ENCODE results near the gene DNAJC6. TPM values are rescaled to one million over a fixed set of nuclear protein-coding genes. Genes with fewer than 3 reads are reported as not detected.
"Not testable (repeated sequence)": the region's sequence is repeated elsewhere in the genome, so short reads cannot be mapped to it uniquely, and the experiment has no call there.

DNAJC6 gene
- total RNA-seq, result 2.8 and 7.7 TPM in 2 replicates

DNA sequence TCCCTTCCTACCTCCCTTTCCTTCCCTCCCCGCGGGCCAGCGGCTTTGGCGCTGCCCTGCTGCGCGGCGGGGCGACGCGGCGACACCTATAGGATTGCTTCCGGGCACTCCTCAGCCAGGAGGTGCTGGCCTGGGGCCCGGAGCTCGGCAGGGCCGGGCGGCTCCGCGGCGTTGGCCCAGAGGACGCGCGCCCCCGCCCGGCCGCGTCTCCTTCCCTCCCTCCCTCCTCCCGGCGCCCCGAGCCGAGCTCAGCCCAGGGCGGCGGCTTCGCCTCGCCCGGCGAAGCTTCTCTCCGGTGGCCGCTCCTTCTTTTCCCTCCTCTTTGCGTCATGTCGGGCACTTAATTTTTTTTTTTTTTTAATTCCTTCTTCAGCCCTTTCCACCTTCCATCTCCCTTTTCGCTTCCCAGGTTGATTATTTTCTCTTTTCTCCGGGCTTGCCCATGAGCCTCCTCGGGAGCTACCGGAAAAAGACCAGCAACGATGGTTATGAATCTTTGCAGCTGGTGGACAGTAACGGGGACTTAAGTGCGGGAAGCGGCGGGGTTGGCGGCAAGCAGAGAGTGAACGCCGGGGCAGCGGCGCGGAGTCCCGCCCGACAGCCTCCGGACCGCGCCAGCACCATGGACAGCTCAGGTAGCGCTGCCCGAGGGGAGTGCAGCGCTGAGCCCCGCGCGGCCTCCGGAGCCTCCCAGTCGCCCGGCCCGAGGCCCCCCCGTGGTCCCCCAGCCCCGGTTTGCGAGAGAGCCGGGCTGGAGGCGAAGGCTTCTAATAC is at the start of gene DNAJC6:
TSS of gene DNAJC6 (plus strand) at position 240 of the 774 bp plus-strand sequence. CDS start at position 443, 203 bp downstream.
- DNase-seq (ENCODE audit: low read depth in 2 of 2), result peak; percentile 75 to 83

DNA sequence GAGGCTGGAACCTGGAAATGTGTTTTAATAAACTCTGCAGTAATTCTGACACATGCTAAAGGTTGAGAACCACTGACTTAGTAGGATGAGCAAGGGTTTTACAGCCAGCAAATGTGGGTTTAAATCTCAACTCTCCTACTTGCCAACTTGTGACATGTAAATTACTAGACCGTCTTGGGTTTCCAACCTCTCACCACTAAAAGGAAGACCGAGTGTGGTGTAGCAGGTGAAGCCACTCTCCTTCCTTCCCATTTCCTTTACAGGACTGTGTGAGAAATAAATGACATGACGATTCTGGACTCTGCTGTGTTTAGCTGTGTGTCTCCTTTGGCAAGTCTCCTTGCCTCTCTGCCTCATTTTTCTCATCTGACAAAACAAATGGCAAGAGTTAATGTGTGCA is 49.5 kb upstream of the DNAJC6 start:
- no peak for DNase-seq (ENCODE audit: low read depth in 2 of 2)

DNA sequence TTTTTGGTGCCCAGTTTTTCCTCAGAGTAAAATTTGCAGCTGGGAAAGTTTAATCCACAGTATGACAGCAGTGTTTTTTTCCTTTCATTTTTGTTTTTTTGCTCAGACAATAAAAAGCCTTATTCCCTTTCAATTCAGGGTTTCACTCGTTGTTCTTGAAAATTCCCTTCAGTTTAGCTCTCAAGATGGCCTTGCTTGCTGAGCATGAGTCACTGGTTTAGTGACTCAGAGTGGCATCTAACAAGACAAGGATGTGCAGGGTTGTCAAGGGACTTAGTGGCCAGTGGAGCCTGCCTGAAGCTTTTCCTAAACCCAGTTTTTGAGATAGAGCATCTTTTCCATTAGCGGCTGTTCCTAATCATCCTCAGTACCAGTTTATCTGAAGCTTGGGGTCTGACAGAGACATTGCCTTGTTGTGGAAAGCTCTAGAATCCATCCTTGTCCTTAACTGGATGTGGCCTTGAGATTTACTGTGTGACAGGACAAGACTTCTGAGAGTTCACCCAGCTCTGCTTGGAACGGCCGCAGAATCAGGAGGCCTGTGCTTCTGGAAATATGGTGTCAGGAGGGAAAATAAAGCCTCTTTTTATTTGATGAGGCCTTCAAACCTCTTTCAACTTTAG is 48.4 kb upstream of the DNAJC6 start:
- DNase-seq (ENCODE audit: low read depth in 2 of 2), result peak in 1 of 2 donors; percentile 62

DNA sequence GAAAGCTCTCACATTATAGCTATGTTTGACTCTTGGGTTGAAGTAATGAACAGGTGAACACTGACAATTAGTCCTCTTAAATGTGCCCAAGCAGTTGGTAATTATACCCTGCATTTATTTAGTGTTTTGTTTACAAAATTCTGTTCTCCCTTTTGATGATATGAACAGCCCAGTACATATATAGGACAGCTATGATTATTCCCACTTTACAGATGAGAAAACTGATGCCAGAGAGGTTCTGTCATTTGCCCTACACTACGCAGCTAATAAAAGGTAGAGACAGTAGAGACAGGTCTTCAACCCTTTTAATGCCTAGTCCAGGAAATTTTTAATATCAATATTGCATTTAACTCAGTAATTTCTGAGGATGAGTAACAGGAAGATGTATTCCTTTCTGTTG is 46.1 kb upstream of the DNAJC6 start:
- DNase-seq (ENCODE audit: low read depth in 2 of 2), result no peak

DNA sequence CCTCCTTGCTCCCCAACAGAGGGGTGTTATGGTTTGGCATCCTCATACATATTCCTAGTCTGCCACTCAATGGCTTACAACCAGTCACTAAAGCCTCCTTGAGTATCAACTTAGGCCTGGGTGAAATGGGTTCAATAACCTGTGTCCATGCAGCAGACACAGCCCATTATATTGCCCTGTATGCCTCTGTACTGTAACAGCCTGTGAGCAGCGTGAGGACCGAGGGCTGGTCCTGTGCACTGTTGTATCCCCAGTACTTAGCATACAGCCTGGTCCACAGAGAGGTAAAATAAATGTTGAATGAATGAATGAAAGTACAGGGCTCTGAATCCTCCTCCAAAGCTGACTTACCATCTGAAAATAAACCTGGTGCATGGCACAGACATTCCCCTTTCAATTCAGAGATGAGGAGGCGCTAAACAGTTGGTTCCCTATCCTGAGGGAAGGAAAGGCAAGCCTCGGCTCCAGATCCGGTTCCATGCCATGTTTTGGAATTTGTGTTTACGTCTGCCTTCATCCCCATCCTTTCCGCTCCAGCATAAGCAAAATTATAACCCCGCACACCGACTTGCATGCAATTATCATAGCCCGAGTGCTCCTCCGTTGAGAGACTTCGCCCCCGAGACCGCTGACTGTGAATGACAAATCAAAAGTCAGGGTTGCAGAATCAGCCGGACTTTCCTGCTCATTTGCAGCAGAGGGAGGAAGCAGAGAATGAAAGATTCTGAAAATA is 45.0 kb upstream of the DNAJC6 start:
- peak; percentile 42 to 56 for DNase-seq (ENCODE audit: low read depth in 2 of 2)

DNA sequence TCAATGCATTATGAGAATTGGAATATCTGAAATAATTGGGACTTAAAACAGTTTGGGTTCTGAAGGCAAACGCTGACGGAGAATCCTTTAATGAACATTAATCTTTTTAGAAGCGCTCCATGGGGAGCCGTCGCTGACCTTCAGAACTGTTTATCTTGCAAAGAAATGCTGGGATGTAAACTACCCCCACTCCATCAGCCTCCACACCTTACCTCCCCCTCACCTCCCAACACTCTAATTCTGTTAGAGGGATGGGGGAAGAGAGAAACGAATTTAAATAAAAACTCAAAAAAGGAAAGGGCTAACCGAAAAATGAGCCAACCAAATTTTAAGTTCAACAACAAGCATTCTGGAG is 44.1 kb upstream of the DNAJC6 start:
- peak in 1 of 2 donors; percentile 6 for DNase-seq (ENCODE audit: low read depth in 2 of 2)

DNA sequence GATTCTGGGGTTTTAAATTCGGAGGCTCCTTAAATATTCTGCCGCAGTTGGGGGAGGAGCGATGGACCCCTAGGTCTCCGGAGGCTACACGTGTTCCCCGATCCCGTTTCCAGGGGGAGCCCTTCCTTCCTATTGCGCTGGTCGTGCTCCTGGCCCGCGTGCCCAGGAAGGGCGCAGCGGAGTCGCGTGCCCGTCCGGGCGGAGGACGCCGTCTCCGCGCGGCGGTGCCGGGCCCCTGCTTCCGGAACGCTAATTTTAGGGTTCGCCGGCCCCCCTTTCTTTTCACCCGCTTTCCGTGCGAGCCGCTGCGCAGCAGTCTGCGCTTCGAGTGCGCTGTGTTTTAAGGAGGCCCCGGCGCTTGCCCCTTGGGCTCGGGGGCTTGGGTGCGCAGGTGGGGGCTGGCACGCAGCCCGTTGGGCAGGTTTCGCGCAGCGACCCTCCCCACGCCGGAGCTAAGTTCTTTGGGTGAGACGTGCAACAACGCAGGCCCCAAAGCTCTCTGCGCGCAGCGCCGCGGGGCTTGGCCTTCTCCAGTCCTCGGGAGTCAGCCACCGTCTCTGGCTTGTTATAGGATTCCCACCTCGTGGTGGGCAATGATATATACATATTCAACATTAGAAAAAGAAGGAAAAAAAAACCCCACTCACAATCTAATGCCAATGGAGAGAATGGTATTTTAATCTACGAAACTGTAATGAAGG is 43.5 kb upstream of the DNAJC6 start:
- peak; percentile 20 to 47 for DNase-seq (ENCODE audit: low read depth in 2 of 2)

DNA sequence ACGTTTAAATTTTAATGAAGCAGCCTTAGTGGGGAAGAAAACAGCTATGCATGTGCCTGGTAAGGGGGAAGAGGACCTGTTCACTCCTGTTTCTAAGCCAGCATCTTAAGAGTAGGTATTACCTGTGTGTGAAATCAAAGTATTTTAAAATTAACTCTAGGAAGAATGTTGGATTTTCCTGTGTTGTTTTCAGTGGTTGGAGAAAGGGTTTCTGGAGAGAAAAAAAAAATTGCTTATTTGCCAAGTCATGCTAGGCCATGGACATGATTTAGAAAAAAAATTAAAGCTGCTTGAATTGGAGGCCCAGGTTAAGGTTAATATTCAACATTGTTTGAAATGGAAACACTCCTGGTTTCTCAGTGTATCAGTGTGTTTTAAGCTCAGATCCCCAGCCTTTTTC is 42.9 kb upstream of the DNAJC6 start:
- DNase-seq (ENCODE audit: low read depth in 2 of 2), result no peak

DNA sequence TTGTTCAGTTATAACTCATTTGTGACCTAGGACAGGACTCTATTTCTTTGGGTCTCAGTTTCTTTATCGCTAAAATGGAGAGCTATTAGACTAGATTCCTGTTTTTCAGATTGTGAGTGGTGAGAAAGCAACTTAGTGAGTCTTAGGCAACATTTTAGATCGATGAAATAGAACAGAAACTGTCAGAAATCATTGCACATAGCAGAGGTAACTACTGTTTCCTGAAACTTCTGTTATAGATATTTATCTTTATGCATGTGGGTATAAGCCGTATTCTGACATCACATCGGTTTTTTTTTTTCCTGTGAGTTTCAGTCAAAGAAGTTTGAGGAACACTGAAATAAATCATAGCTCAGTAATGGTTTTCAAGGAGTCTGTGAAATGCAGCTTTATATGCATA is 42.1 kb upstream of the DNAJC6 start:
- no peak for DNase-seq (ENCODE audit: low read depth in 2 of 2)

DNA sequence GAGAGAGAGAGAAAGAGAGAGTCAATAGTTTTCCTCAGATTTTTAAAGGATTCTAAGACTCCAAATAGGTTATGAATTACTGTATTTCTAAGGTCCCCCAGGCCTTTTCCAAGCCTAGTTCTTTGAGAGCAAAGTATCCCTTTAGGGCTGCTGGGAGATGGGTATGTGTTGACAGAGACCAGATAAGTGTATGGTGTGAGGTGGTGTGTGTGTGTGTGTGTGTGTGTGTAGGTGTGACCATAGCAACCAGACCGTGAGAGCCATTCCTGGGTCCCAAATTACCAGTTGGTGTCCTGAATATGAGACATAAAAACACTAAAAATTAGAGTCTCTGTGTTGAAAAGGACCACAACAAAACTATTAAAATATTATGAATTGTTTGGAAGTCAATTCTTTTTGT is 41.7 kb upstream of the DNAJC6 start:
- DNase-seq (ENCODE audit: low read depth in 2 of 2), result no peak

DNA sequence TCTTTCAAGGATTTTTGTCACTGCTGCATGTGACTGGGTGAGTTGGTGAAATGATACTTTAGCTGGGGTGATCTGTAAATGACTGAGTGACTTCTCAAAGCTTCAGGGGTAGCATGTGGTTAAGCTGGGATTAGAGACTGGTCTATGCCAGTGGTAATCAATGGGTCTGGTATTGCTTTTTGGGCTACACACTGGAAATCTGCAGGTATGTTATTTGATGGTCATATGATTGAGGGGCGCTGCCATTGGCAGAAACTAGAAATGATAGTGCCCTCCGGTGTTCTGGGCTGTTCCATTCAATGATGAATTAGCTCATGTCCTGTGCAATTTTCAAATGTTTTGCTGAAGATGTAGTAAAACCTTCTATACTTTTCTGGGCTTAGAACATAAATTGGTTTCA is 39.7 kb upstream of the DNAJC6 start:
- DNase-seq (ENCODE audit: low read depth in 2 of 2), result no peak

DNA sequence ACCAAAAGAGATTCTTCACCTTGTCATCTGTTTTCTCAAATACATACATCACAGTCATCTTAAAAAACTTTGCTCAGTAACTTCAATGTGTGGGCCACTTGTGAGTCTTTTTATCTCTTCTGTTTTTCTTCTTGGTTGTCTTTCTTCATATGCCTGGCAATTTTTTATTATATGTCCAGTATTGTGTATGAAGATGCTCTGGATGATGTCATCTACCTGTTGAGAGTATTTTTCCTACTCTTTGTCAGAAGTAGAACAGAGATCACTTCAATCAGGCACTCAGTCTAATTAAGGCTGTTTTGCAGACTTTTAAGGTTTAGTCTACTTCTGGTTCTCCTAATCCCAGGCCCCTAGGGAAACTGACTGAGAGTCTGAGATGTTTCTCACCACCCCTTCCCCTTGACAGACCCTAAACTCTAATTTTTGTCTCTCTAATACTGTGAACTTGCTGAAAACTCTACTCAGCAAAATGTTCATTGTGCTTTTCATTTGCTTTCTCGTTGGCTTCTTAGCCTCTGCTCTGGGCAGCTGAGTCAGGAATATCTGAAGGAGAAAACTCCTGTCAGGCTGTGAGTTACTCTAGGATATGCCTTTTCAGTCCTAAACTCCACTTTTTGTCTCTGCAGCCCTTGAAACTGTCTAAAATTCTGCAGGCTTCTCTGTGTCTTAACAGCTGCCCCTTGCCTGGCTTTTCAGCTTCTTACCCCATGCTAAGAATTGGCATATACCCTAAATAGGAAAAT is 33.0 kb upstream of the DNAJC6 start:
- DNase-seq (ENCODE audit: low read depth in 2 of 2), result no peak

DNA sequence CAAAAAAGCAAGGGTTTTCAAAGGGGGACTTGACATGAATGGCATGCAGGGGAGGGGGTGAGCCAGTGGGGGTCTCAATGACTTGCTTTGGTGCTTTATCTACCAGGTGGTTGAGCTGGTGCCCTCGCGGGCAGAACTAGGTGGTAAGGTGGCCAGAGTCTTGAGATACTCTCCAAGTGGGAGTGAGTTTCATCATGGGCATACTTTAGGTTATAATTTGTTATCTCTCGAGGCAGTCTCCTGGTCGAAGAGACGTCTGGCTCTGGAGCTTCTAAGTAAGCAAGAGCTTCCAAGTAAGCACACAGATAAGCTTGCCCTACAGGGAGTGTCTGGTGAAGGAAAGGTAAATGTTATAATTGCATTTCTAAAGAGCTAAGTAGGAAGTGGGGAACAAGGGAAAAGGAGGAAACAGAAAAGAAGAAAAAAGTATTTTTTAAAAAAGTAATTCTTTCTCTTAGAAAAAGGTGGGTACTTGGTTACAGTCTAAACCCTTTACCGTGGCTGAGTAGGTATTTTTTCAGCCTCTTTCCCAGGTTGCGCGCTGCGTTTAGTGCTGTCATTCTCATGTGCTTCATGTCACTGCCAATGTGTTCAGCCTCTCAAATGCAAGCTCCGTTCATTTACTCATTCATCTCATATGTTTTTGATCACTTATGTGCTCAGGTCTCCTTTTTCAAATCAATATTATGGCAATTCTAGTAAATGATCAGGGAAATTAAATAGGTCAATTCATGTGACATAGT is 31.6 kb upstream of the DNAJC6 start:
- DNase-seq (ENCODE audit: low read depth in 2 of 2), result no peak

DNA sequence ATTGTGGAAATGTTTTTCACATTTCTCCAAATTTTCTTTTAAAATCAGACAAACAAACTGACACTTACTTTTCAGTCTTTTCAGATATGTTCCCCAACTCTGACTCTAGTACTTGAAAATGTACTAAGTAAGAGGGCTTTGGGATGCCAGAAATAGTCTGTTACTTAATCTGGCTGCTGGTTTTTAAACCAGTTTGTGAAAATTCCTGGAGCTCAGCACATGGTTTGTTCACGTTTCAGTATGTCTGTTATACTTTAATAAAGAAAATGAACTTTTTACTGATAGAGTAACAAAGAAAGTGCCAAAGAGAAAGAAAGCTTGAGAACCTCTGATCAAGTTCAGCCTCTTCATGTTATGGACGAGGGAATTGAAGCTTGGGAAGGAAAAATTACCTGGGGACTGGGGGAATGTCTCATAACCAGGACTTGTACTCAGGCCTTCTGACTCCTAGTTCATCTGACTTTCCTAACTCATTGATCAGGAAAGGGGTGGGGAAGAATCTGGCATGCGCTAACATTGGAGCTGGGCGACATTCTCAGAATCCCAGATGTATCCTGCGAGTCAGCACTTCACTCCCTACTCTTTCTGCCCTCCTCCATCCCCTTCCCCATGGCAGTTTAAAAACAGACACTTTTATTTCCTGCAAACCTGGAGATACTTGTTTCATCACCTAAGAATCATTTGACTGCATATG is 30.8 kb upstream of the DNAJC6 start:
- no peak for DNase-seq (ENCODE audit: low read depth in 2 of 2)

DNA sequence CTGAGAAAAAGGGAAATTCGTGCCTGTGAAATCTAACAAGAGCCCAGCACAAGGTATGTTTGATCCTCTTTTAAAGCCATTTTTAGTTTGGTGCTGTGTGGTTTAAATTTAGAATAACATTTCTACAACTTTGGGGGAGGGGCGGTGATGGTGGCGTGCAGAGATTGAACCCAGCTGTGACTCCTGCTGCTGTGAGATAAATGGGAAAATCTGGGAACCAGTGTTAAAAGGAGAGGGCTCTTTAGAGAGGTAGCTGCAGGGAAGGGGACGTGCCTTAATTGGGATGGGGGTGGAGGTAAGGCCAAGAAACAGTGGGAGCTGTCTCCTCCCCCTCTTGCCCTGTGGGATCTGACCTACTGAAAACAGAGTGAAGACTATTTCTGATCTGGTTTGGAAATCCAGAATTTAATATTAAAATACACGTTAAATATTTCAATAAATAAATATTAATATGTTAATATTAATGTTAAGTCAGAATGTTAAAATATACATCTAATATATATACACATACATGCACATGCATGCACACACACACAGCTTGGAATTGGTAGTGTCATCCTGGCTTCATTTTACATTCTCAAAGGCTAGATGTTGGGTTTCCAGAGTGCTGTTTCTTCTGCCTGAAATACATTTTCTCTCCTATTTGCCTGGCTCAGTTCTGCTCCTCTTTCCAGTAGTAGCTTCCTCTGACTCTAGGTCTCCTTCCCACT is 30.1 kb upstream of the DNAJC6 start:
- no peak for DNase-seq (ENCODE audit: low read depth in 2 of 2)

DNA sequence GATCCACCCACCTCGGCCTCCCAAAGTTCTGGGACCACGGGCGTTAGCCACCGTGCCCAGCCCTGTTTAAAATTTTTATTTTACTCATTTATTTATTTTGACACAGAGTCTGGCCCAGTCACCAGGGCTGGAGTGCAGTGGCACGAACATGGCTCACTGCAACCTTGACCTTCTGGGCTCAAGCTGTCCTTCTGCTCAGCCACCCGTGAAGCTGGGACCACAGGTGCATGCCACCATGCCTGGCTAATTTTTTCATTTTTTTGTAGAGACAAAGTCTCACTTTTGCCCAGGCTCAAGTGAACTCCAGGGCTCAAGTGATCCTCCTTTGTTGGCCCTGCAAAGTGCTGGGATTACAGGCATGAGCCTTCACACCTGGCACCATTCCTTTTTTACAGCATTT is 27.5 kb upstream of the DNAJC6 start:
- DNase-seq (ENCODE audit: low read depth in 2 of 2), result no peak

DNA sequence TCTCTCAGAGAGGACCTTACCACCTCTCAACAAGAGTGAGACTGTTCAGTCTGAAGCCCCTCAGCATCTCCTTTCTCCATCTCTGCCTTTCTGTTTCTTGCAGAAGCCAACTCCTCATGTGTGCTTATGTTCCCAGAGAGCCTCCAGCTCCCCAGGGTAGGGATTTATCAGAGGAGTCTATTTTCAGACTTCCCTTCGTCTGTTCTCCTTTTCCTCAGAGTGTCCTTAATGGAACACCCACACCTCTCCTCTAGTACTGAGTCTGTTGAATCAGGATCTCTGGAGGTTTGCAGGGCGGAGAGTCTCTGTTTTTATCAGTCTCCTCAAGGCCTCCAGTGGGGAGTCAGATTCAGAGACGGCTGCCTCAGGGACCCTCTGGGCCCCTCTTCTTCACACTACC is 25.1 kb upstream of the DNAJC6 start:
- no peak for DNase-seq (ENCODE audit: low read depth in 2 of 2)

DNA sequence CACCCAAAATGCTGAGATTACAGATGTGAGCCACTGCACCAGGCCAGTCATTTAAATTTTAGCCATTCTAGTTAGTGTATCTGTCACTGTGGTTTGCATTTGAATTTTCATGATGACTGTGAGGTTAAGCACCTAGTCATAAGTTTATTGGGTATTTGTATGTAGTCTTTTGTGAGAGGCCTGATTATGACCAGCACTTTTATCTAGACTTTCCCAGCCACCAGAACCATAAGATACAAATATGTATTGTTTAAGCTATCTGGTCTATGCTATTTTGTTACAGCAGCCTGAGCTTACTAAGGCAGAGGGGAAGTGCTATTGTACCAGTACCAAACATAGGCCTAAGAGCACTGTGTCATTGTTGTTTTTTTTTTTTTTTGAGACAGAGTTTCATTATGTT is 19.9 kb upstream of the DNAJC6 start:
- no peak for DNase-seq (ENCODE audit: low read depth in 2 of 2)

DNA sequence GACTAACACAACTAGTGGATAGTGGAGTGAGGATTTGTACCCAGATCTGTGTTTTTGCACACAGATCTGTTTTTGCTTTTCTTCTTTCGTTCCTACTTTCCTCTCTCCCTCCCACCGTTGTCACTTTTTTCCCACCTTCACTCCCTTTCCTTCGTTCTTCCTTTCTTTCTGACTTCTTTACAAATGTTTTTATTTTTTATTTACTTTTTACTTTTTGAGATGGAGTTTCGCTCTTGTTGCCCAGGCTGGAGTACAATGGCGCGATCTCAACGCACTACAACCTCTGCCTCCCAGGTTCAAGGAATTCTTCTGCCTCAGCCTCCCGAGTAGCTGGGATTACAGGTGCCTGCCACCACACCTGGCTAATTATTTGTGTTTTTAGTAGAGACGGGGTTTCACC is 17.5 kb upstream of the DNAJC6 start:
- DNase-seq (ENCODE audit: low read depth in 2 of 2), result not testable (repeated sequence)
